NCI-H1436 (cell line): Measurements from ENCODE around the gene MTMR3.

Experiments used
- DNase-seq: peaks from one replicate; lab custom pipeline; 2025; lab: John Stamatoyannopoulos, UW

The MTMR3 gene

GRCh38 chr22:30027169-30027568 lies 144.2 kb downstream of the MTMR3 start:
- DNase-seq = no peak

GRCh38 chr22:30027791-30028190 lies 144.8 kb downstream of the MTMR3 start:
- DNase-seq = no peak

GRCh38 chr22:30028731-30029130 lies 145.8 kb downstream of the MTMR3 start:
- DNase-seq = no peak

DNA sequence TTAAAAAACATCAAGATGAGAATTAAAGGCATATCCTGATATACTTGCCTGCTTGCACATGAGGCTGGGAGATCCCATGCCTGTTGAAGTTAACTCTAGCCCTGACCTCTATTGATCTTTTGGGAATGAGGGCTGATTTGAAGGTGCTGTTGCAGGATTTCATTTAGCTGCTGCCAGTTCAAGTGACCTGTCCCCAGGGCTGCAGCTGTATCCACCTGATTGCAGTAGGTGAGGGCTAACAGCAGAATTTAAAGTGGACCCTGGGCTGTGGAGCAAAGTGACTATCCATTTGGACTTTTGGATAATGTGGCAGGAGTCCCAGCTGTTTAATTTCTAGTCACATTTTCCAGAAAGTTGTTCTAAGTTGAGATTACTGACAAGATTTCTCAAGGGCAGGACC lies 146.5 kb downstream of the MTMR3 start:
- no peak for DNase-seq

GRCh38 chr22:30030329-30030728 lies 147.4 kb downstream of the MTMR3 start:
- DNase-seq = no peak

GRCh38 chr22:30031328-30031727 lies 148.4 kb downstream of the MTMR3 start:
- DNase-seq = no peak

DNA sequence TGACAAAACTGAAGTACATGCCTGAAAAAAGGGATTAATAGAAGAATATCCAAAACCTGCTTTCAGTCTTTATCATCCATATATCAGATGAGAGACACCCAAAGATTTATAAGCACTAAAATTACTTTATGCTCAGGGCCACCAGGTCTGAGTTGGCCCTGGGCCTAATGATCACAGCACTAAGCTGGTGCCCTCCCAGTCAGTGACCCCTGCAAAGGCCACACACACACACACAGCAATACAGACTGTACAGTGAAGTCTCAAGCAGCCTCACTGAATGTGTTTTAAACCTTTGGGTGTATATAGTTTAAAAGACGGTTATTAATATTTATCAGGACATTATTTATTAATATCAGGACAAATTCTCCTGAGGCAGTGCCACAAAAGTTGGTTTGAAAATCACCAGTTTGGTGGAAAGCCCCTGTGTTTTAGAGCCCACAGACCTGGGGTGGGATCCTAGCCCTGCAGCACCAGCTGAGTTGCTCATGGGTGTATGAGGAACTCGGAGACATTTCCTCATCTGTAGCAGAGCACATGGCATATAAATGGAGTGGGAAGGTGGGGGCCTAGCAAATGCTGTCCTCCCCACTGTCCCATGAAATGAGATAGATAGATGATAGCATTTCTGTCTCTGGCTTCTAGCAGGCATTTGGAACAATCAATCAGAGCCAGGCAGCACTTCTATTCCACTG lies 148.9 kb downstream of the MTMR3 start:
- no peak for DNase-seq

GRCh38 chr22:30033137-30033536 lies 150.2 kb downstream of the MTMR3 start:
- DNase-seq = no peak

DNA sequence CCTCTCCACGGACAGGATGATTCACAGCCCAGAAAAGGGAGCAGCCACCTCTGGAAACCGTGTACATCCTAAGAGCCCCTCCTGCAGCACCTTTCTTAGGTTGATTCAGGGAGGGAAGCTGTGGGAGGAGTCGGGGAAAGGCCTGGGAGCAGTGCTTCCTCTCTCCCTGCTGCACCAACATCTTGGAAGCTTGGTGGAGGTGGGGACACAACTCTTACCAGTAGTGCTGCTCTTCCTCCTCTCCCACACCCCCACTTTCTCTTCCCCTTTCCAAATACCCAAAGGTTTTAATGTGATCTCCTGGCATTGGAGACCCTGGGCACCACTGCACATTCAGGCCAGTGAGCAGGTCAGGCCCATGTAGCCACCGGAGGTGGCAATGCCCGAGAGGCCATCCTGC lies 150.9 kb downstream of the MTMR3 start:
- no peak for DNase-seq

DNA sequence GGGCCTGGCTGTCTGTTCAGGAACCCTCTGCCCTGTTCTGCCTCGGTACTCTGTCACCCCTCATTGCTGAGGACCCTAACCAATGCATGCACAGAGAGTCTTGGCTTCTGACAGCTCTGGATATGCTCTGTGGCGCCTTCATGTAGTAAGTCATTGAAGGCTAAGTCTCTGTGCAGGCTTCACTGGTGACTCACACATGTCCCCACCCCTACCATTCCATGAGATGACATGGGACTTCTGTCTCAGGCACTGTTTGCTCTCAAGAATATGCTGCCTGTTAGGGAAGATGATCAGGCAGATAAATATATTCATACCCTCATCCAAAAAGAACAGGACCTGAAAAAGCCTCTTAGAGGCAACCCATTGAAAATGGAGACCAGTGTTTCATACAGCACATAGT lies 153.7 kb downstream of the MTMR3 start:
- DNase-seq = no peak

- no peak for DNase-seq
Measured at GRCh38 chr22:30038219-30038618, 155.2 kb downstream of the MTMR3 start.

- no peak for DNase-seq
Measured at GRCh38 chr22:30040499-30041260, 157.7 kb downstream of the MTMR3 start.

GRCh38 chr22:30041475-30041874 lies 158.5 kb downstream of the MTMR3 start:
- no peak for DNase-seq

DNA sequence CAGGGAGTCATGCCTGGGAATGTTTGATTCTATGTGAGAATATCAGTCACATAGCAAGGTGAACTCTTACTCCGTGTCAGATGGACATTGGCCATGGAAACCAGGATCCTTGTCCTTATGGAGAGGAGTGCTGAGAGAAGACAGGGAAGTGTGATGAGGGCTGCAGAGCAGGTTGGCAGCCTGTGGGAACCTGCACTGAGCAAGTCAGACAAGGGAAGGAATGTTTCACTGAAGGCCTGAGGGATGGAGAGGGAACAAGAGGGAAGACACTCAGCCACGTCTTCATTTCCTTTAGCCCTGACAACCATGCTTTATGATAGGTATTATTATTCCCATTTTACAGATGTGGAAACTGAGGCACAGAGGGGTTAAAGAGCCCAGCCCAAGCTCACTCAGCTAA lies 158.9 kb downstream of the MTMR3 start:
- no peak for DNase-seq

GRCh38 chr22:30043161-30043560 lies 160.2 kb downstream of the MTMR3 start:
- DNase-seq = no peak

GRCh38 chr22:30044369-30044768 lies 161.4 kb downstream of the MTMR3 start:
- peak; percentile 35 for DNase-seq

DNA sequence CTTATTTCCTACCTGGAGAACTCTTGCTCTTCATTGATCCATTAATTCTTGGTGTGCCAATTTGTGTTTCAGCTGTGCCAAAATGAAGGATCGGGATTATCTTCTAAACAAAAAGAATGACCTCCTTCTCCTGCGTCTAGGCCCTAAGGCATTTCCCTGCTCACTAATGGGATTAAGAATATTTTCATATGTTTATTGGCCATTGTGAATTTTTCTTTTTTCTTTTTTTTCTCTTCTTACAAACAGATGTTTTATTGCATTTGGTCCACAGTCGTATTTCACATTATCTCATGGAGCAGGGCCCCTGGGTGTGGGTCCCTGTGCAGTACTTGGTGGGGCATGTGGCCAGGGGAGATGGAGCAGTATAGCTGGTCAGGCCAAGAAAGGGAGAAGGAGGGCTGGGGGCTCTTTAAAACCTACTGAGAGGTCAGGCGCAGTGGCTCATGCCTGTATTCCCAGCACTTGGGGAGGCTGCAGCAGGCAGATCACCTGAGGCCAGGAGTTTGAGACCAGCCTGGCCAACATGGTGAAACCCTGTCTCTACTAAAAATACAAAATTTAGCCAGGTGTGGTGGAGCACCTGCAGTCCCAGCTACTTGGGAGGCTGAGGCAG lies 162.0 kb downstream of the MTMR3 start:
- no peak for DNase-seq

GRCh38 chr22:30045494-30045887 lies 162.5 kb downstream of the MTMR3 start:
- DNase-seq = no peak

GRCh38 chr22:30045901-30046715 lies 163.1 kb downstream of the MTMR3 start:
- no peak for DNase-seq

DNA sequence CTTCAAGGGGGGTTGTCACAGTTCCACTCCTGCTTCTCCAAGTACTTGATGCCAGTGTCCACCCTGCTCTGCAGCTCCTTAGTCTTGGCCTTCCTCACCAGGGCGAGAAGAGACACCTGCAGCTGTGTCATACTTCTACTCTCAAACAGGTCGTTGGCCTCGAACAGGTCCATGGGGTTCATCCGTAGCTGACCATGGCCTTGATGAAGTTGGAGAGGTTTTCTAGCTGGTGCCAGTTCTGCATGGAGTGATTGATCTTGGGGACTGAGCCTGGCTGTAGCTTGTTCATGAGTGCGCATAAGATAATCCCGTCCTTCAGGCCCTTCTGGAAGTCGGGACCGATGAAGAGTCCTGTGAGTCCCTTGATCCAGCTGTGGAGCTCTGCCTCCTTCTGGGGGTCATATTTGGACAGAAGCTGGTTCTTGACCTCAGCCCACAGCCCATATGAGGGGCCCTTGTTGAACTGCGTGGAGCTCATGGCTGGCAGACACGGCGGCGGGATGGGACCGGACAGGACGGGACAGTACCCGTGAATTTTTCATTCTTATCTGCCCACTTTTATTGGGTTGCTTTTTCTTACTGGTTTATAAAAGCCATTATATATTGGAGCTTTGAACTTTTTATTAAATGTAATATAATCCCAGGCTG lies 163.9 kb downstream of the MTMR3 start:
- no peak for DNase-seq

DNA sequence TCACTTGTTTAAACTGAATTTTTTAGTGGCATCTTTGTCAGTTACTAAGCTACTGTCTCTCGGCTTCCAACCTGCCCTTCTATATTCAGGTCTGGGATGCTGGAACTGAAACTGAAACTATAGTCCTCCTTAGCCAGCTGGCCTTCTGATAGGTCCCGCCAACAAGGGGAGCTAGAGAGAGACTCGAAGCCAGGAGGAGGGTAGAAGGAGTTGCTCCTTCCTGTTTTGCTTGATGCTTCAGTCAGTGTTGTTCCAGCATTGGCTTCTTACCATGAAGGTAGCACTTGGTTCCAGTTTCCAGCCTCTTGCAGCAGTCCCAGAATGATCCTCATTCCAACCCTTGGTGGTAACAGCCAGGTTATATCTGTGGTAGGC lies 164.4 kb downstream of the MTMR3 start:
- no peak for DNase-seq

GRCh38 chr22:30048681-30049080 lies 165.7 kb downstream of the MTMR3 start:
- DNase-seq = no peak
